ENCODE results near the gene TGM4. TPM values are rescaled to one million over a fixed set of nuclear protein-coding genes. Genes with fewer than 3 reads are reported as not detected.

The TGM4 gene
- total RNA-seq, 4 donors from 2014 or later = 0.26 to 1.4 (median 1.3) TPM; not detected in 1

- 89 to 90% methylated on average over 3 of the region's 3 CpGs for WGBS, 2 donors
- H3K4me3 ChIP-seq (ENCODE audit: low read depth, poor library complexity, severe bottlenecking) = no peak overlapping the region
- intact Hi-C loops (cut with DNase I; ENCODE audit: low total_unique reads) = loop anchor here (10.0 kb wide), 2 partner anchors 124 to 376 kb away; no protein-coding TSS in a partner anchor
- TF ChIP-seq POLR2A (IDR thresholded peaks at IDR 0.05) (no peak), CTCF (IDR thresholded peaks at IDR 0.05) (no peak)
- no peak for DNase-seq (ENCODE audit: low spot score in 2 of 2)
Measured at GRCh38 chr3:44910693-44911092, 36.3 kb downstream of the TGM4 start.

GRCh38 chr3:44913868-44914468 is 39.6 kb downstream of the TGM4 start:
- 27 to 44% methylated on average over 4 of the region's 4 CpGs for WGBS, 2 donors
- no peak overlapping the region for H3K4me3 ChIP-seq (ENCODE audit: low read depth, poor library complexity, severe bottlenecking)
- intact Hi-C loops (cut with DNase I; ENCODE audit: low total_unique reads) = loop anchor here (10.0 kb wide), 2 partner anchors 121 to 379 kb away; no protein-coding TSS in a partner anchor
- TF ChIP-seq POLR2A (IDR thresholded peaks at IDR 0.05) = no peak
- no peak for TF ChIP-seq CTCF (IDR thresholded peaks at IDR 0.05)
- DNase-seq (ENCODE audit: low spot score in 2 of 2) = peak in 1 of 2 donors; percentile 27

GRCh38 chr3:44914936-44915335 is 40.5 kb downstream of the TGM4 start:
- TF ChIP-seq POLR2A (IDR thresholded peaks at IDR 0.05) = no peak
- TF ChIP-seq CTCF (IDR thresholded peaks at IDR 0.05) = no peak
- H3K4me3 ChIP-seq (ENCODE audit: low read depth, poor library complexity, severe bottlenecking) = no peak overlapping the region
- 48 to 63% methylated on average over 4 of the region's 4 CpGs for WGBS, 2 donors
- intact Hi-C loops (cut with DNase I; ENCODE audit: low total_unique reads) = loop anchor here (10.0 kb wide), 2 partner anchors 120 to 380 kb away; no protein-coding TSS in a partner anchor
- DNase-seq (ENCODE audit: low spot score in 2 of 2) = no peak

- H3K4me3 ChIP-seq (ENCODE audit: low read depth, poor library complexity, severe bottlenecking) = no peak overlapping the region
- DNase-seq (ENCODE audit: low spot score in 2 of 2) = no peak
- 77 to 78% methylated on average over 8 of the region's 8 CpGs for WGBS, 2 donors
- intact Hi-C loops (cut with DNase I; ENCODE audit: low total_unique reads) = loop anchor here (10.0 kb wide), 2 partner anchors 119 to 381 kb away; no protein-coding TSS in a partner anchor
- TF ChIP-seq CTCF (IDR thresholded peaks at IDR 0.05) = no peak
- no peak for TF ChIP-seq POLR2A (IDR thresholded peaks at IDR 0.05)
Measured at GRCh38 chr3:44915702-44916438, 41.5 kb downstream of the TGM4 start.

- intact Hi-C loops (cut with DNase I; ENCODE audit: low total_unique reads) = loop anchor here (10.0 kb wide), 2 partner anchors 117 to 383 kb away; no protein-coding TSS in a partner anchor
- DNase-seq (ENCODE audit: low spot score in 2 of 2) = no peak
- no peak for TF ChIP-seq CTCF (IDR thresholded peaks at IDR 0.05)
- TF ChIP-seq POLR2A (IDR thresholded peaks at IDR 0.05) = no peak
- no peak overlapping the region for H3K4me3 ChIP-seq (ENCODE audit: low read depth, poor library complexity, severe bottlenecking)
- 89 to 91% methylated on average over 12 of the region's 12 CpGs for WGBS, 2 donors
Measured at GRCh38 chr3:44918087-44918486, 43.7 kb downstream of the TGM4 start.

All from lower leg skin (tissue), 4 donors.